Measurements from ENCODE around the gene CSTPP1.

DNA sequence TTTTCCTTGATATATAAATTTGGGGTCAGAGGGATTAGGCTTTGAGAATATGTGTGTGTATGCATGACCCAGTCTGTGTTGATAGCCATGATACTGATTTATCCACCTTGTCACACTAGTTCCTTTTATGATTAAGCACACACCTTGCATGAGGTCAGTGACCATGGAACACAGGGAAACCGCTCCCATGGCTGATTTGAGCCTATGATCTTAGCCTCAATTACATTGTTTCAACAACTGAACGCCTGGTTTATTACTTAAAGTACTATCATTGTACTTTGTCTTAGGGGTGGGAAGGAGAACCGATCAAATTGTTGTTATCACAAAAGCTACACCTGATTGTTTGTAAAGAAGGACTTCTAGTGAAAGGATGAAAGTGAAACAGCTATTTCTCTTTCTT, 169.4 kb downstream of the CSTPP1 start:
- TF ChIP-seq CTCF (IDR thresholded peaks at IDR 0.05; ENCODE audit: poor library complexity, severe bottlenecking) (no peak), RAD21 (conservative IDR thresholded peaks at IDR 0.05) (no peak), EP300 (conservative IDR thresholded peaks at IDR 0.05; ENCODE audit: poor library complexity, severe bottlenecking) (no peak), SMC3 (conservative IDR thresholded peaks at IDR 0.05; ENCODE audit: poor library complexity) (no peak), REST (IDR thresholded peaks at IDR 0.05; ENCODE audit: borderline replicate concordance) (no peak), TAF1 (IDR thresholded peaks at IDR 0.05; ENCODE audit: low read depth) (no peak), EZH2 (IDR thresholded peaks at IDR 0.05; ENCODE audit: borderline replicate concordance, insufficient read depth, low read length, poor library complexity, severe bottlenecking) (no peak), POLR2AphosphoS5 (IDR thresholded peaks at IDR 0.05) (no peak), MXI1 (conservative IDR thresholded peaks at IDR 0.05; ENCODE audit: poor library complexity, severe bottlenecking) (no peak)
